Measurements from ENCODE around the gene IL36B. TPM values are rescaled to one million over a fixed set of nuclear protein-coding genes. Genes with fewer than 3 reads are reported as not detected.

Gene IL36B
- total RNA-seq, 2 donors from 2014 or later = not detected

DNA sequence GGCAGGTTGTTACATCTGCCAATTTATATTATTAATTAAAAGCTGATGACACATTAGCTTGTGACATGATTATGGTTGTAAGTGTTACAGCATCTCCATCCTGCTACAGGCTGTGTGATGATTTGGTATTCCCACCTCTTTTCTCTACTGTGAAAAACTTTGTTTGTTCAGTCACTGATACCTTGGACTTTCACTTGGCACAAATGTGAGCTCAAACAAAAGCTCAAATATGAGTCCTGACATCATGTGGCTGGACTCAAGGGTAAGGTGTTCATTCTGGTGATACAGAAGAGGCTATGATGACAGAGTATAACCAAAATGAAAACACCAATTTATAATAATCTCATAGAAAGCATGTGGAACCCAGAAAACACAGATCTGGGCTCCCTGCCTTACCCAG lies 58.8 kb downstream of the IL36B start:
- Histone ChIP-seq H3K4me1 (no peaks in the 10 kb centered on the region), H3K27ac (no peak overlapping the region), H3K9me3 (no peaks in the 10 kb centered on the region), H3K27me3 (no peaks in the 10 kb centered on the region), H3K4me3 (no peak overlapping the region), H3K36me3 (replicated peaks in 1 of 2; ENCODE audit: insufficient read depth in 1 of 2, low read depth in 2 of 2) (no peaks in the 10 kb centered on the region)
- intact Hi-C loops (cut with DNase I) = no loop called here
- DNase-seq (no peak), ATAC-seq (no peak)
- no peak for TF ChIP-seq POLR2A (IDR thresholded peaks at IDR 0.05)
- TF ChIP-seq, protein P1, sequence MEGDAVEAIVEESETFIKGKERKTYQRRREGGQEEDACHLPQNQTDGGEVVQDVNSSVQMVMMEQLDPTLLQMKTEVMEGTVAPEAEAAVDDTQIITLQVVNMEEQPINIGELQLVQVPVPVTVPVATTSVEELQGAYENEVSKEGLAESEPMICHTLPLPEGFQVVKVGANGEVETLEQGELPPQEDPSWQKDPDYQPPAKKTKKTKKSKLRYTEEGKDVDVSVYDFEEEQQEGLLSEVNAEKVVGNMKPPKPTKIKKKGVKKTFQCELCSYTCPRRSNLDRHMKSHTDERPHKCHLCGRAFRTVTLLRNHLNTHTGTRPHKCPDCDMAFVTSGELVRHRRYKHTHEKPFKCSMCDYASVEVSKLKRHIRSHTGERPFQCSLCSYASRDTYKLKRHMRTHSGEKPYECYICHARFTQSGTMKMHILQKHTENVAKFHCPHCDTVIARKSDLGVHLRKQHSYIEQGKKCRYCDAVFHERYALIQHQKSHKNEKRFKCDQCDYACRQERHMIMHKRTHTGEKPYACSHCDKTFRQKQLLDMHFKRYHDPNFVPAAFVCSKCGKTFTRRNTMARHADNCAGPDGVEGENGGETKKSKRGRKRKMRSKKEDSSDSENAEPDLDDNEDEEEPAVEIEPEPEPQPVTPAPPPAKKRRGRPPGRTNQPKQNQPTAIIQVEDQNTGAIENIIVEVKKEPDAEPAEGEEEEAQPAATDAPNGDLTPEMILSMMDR (IDR thresholded peaks at IDR 0.05) = no peak

- H3K27ac ChIP-seq = no peak overlapping the region
- no peaks in the 10 kb centered on the region for H3K4me1 ChIP-seq
- no peak for ATAC-seq
- H3K4me3 ChIP-seq = no peak overlapping the region
- 68 to 70% methylated on average over 3 of the region's 3 CpGs for WGBS, 2 donors
- no peaks in the 10 kb centered on the region for H3K27me3 ChIP-seq
- no peak for DNase-seq
- intact Hi-C loops (cut with DNase I) = no loop called here
- TF ChIP-seq, protein P1 (IDR thresholded peaks at IDR 0.05) = no peak
- TF ChIP-seq POLR2A (IDR thresholded peaks at IDR 0.05) = no peak
- no peaks in the 10 kb centered on the region for H3K9me3 ChIP-seq
- no peaks in the 10 kb centered on the region for H3K36me3 ChIP-seq (replicated peaks in 1 of 2; ENCODE audit: insufficient read depth in 1 of 2, low read depth in 2 of 2)
Observed at GRCh38 chr2:112989611-112990010, 63.1 kb downstream of the IL36B start.

DNA sequence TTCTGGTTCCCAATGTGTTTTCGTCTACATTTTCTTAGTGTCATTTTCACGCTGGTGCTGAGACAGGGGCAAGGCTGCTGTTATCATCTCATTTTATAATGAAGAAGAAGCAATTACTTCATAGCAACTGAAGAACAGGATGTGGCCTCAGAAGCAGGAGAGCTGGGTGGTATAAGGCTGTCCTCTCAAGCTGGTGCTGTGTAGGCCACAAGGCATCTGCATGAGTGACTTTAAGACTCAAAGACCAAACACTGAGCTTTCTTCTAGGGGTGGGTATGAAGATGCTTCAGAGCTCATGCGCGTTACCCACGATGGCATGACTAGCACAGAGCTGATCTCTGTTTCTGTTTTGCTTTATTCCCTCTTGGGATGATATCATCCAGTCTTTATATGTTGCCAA lies 67.6 kb downstream of the IL36B start:
- ATAC-seq (no peak), DNase-seq (no peak)
- intact Hi-C loops (cut with DNase I) = no loop called here
- no peaks in the 10 kb centered on the region for H3K9me3 ChIP-seq
- 87 to 97% methylated on average over 5 of the region's 5 CpGs for WGBS, 2 donors
- H3K27ac ChIP-seq = no peak overlapping the region
- no peak for TF ChIP-seq POLR2A (IDR thresholded peaks at IDR 0.05)
- TF ChIP-seq, protein P1 (IDR thresholded peaks at IDR 0.05) = no peak
- no peak overlapping the region for H3K4me3 ChIP-seq
- H3K27me3 ChIP-seq = no peaks in the 10 kb centered on the region
- no peaks in the 10 kb centered on the region for H3K36me3 ChIP-seq (replicated peaks in 1 of 2; ENCODE audit: insufficient read depth in 1 of 2, low read depth in 2 of 2)
- H3K4me1 ChIP-seq = no peaks in the 10 kb centered on the region

DNA sequence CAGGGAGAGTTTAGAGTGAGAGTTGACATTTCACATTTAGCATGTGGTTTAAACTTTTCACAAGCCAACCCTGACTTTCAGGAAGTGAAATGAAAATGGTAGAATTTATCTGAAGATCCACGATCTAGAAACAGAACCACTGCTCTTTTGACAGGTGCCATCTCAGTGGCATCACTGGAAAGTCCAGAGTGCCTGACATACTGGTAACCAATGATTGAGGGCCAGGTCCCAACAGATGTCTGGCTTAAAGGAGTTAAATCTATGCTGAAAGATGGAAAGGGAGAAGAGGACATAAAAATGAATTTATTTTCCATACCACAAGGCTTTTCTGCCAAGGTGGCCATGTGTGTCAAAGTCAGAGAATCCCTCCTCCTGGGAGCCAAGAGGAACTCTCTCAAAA lies 72.1 kb downstream of the IL36B start:
- 30 to 37% methylated on average over 1 of the region's 1 CpG for WGBS, 2 donors
- TF ChIP-seq POLR2A (IDR thresholded peaks at IDR 0.05) = no peak
- TF ChIP-seq, protein P1 (IDR thresholded peaks at IDR 0.05) = no peak
- ATAC-seq = no peak

DNA sequence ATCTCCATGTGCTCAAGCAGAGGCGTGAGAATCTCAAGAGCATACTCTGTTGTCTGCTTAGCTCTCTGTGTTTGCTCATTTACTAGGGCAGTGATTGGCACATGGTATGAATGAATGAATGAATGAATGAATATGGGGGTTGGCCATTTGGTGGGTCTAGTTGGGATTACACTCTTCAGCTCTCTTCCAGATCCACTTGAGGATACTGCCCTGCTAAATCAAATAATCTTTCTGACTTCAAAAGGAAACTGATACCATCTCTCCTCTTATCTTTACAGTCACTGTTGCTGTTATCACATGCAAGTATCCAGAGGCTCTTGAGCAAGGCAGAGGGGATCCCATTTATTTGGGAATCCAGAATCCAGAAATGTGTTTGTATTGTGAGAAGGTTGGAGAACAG lies 72.9 kb downstream of the IL36B start:
- no peaks in the 10 kb centered on the region for H3K4me1 ChIP-seq
- no peak overlapping the region for H3K27ac ChIP-seq
- H3K27me3 ChIP-seq = peaks cover 0 to 4% of the 10 kb centered on the region in 2 donors
- H3K36me3 ChIP-seq (replicated peaks in 1 of 2; ENCODE audit: insufficient read depth in 1 of 2, low read depth in 2 of 2) = no peaks in the 10 kb centered on the region
- ATAC-seq = no peak
- H3K9me3 ChIP-seq = no peaks in the 10 kb centered on the region
- DNase-seq = no peak
- WGBS, 2 donors = 90 to 100% methylated on average over 1 of the region's 1 CpG
- H3K4me3 ChIP-seq = no peak overlapping the region
- TF ChIP-seq POLR2A (IDR thresholded peaks at IDR 0.05) = no peak
- TF ChIP-seq, protein P1 (IDR thresholded peaks at IDR 0.05) = no peak
- intact Hi-C loops (cut with DNase I) = no loop called here

More for the DNA sequence above, 72.1 kb downstream of the IL36B start:
- Histone ChIP-seq H3K27ac (no peak overlapping the region), H3K4me1 (no peaks in the 10 kb centered on the region), H3K36me3 (replicated peaks in 1 of 2; ENCODE audit: insufficient read depth in 1 of 2, low read depth in 2 of 2) (no peaks in the 10 kb centered on the region), H3K4me3 (no peak overlapping the region), H3K27me3 (peaks cover 0 to 4% of the 10 kb centered on the region in 2 donors), H3K9me3 (no peaks in the 10 kb centered on the region)
- intact Hi-C loops (cut with DNase I) = no loop called here
- DNase-seq = no peak

Data from body of pancreas (tissue), 4 donors.